Activated CD8-positive, alpha-beta memory T cell treated with anti-CD3 and anti-CD28 coated beads for 1 hour (primary cell): ENCODE measurements around the gene KREMEN1.
A peak's percentile ranks its signal among the peaks of the same experiment; 100 is the strongest.

Experiments
- DNase-seq, 2 donors: peaks; one replicate each; pipeline ENCODE4 v3.0.0-alpha.2; 2020; ENCODE audit warnings: low read depth in 1 of 2; ENCODE audit errors: extremely low read depth in 1 of 2

Gene KREMEN1

GRCh38 chr22:29203488-29204454, 130.9 kb downstream of the KREMEN1 start:
- DNase-seq = no peak

GRCh38 chr22:29204455-29205183, 131.8 kb downstream of the KREMEN1 start:
- DNase-seq = no peak

- no peak for DNase-seq
Measured at GRCh38 chr22:29205252-29205593, 132.4 kb downstream of the KREMEN1 start.

DNA sequence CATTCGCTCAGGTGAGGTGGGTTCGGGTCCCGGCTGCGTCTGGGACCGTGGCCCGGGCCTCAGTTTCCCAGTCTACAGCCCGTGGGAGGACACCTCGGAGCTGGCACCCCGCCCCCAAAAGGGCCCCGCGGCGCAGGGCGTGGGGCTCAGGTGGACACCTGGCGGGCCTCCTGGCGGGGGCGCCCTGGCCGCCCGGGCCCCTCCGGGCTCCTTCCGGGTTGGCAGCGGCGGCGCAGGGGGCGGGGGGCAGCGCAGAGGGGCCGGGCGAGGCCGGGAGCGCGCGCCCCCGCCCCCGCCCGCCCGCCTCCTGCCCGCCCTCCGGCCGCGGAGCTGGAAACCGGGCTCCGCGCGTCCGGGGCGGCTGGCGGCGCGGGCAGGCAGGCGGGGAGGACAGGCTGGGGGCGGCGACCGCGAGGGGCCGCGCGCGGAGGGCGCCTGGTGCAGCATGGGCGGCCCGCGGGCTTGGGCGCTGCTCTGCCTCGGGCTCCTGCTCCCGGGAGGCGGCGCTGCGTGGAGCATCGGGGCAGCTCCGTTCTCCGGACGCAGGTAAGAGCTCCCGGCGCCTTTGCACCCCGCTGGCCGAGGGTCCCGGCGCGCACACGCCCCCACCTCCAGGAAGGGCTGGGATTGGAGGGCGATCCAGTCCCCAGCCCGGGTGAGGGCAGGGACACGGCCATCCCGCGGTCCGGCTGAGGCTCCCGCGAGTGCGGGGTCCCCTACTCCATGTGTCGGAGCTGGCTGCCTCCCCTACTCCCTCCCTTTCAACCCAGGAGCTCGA, 132.9 kb downstream of the KREMEN1 start, which contains the start of gene EMID1:
Gene EMID1, plus strand, starts transcription at position 303 of the 778 bp plus-strand sequence. Its CDS starts 143 bp downstream, at position 446.
- DNase-seq = peak in 1 of 2 donors; percentile 17

DNA sequence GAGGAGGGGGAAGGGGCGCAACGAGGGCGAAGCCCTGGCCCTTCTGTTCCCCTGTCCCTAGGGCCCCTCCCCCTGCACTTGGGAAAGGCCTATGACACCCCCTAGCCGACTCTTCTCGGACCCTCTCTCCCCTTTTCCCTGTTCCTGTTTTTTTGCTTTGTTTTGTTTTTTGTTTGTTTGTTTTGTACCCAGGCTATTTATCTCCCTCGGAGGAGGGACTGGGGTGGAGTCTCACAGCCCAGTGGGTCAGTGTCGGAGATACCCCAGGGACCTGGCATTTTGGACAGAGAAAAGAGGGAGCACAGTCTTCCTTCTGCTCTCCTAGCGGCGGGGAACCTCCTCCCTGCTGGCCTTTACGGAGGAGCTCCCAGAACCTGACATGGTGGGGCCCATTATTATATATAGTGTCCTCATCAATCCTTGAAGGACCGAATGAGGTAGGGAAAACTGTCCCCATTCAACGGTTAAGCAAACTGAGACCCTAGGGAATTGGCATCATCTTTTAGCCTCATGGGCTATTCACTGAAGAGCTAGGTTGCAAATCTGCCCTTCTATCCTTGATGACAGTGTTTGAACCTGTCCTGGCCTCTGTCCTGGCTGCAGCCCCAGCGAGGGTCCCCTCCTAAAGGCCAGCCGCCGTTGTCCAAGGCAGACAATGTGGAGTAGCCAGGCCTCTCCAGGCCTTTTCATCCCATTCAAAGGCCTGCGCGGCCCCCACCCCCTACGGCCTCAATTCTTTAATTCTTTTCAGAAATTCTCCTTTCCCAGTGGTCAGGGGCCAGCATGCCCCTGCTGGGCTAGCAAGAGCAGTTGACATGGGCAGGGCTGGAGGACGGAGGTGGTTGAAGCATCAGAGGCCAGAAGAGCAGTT, 133.8 kb downstream of the KREMEN1 start:
- DNase-seq = no peak

DNA sequence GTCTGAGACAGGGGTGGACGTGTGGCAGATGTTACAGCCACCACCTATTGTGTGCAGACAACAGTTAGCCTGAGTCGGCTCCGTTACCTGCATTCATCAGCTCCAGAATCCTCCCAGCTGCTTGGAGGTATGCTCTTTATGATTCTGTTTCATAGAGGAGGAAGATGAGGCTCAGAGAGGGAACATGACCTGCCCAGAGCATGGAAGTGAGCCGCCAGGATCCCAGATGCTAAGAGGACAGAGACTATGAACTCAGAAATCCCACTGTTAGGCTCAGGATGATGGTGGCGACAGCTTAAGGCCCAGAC, 134.4 kb downstream of the KREMEN1 start:
- no peak for DNase-seq

DNA sequence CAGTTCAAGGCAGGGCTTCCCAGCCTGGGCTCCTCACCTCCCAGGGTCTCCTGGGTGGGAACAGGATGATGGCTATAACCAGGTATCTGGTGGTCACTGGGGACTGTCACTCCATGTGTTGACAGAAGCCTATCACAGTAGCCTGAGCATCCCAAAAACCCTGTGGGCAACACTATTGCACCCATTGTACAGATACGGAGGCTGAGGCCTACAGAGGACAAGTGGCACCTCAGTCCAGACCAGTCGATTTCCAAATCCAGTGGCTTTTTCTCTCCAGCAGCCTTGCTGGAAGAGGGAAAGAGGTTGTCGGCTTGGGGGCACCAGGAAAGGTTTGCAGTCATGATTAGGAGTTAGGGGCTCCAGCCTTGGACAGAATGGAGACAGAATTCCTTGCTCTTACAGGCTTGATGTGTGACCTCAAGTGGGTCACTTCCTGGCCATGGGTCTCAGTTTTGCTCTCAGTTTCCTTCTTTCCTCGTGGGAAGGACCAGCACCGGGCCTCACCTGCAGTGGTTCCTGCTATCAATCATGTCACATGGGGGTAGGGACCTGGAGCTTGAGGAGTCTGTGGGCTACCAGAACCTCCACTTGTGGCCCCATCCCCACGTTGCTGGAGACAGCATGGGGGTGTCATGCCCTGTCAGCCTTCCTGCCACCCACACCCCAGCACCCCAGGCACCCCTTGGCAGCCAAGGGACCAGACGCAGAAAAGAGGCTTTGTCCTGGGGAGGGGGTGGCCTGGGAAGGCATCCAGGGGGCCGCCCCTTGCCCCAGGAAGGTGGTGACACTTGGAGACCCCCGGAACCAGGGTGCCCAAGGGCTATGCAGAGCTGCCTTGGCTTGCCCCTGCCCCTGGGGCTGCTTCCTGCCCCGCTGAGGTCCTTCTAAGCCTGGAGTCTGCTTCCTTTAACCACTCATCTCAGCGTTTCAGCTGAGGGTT, 135.0 kb downstream of the KREMEN1 start:
- no peak for DNase-seq

DNA sequence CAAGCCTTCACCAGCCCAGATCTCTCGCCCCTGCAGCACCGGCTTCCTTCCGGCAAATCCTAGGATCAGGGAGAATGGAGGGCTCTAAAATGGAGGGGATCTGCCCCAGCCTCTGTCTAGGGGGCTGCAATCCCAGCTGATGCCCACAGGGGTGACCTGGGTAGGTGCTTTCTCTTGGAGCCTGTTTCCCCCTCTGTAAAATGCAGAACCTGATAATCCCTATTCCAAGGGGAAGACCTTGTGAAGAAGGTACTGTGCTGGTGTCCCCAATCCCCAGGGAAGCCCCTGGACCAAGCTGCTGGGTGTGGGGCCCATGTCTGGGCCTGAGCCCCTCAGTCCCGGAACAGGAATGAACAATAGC, 135.6 kb downstream of the KREMEN1 start:
- no peak for DNase-seq

- DNase-seq = no peak
Measured at GRCh38 chr22:29208879-29209623, 136.2 kb downstream of the KREMEN1 start.

GRCh38 chr22:29209624-29209929, 136.7 kb downstream of the KREMEN1 start:
- DNase-seq = no peak

DNA sequence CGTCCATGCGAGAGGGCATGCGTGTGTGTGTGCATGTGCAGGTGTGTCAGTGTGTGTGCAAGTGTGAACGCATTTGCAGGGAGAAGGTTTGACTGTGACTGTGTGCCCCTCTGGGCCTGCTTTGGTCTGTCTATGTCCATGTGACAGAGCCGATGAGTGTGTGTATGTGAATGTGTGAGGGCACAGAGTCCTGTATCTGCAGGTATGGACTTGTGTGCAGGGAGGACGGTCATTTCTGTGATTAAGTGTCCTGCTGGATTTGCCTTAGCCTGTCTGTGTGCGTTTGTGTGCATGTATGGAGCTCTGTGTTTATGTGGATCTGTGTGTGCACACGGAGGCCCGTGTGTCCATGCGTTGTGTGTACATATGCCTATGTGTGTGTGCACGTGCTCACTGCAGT, 138.2 kb downstream of the KREMEN1 start:
- no peak for DNase-seq

- DNase-seq = no peak
Measured at GRCh38 chr22:29211466-29211865, 138.6 kb downstream of the KREMEN1 start.

- DNase-seq = no peak
Measured at GRCh38 chr22:29212743-29213142, 139.9 kb downstream of the KREMEN1 start.

GRCh38 chr22:29213493-29213892, 140.7 kb downstream of the KREMEN1 start:
- no peak for DNase-seq

DNA sequence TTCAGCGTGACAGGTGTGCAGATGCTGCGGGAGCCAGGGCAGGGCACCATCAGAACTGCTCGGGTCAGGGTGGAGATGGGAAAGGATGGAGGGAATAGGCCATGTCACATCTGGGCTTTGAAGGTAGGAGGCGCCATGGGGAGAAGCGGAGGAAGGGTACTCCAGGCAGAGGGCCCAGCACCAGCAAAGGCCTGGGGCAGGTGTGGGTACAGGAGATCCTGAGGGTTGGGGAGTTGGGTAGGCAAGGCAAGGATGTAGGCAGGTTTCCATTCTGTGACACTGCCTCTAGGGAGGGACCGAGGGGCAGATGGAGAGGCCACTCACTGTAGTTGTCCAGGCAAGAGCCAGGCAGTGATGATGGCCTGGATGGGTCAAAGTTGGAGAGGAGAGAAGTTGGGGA, 141.4 kb downstream of the KREMEN1 start:
- DNase-seq = no peak

DNA sequence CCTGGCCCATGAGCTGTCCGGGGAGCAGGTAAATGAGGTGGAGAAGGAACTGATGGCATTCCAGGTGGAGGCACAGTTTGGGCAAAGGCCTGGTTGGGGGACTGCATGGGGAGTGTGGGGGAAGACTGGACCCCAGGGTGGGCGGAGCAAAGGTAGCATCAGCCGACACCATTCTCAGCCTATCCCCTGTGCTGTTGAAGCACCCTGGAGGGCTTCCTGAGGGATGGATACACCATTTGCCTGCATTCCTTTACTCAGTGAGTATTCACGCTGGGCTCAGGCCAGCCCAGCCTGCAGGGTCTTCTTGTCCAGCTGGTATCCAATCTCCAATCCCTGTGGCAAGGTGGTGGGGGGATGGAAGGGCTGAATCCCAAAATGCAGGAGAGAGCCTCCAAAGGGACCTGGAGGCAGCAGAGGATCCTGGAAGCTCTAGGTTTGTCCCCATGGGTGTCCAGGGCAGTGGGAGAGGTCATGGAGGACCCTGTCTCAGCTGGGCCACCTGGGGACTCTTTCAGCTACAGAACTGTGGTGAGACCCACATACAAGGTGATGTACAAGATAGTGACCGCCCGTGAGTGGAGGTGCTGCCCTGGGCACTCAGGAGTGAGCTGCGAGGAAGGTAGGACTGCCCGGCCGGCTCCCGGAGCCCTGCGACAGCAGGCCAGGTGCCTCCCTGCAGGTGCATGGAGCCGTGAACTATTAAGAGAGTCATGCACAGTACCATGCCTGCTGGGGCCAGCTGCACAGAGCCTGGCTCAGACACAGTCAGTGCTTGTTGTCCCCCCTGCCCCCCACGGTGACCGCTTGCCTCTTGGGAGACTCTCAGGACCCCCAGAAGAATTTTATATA, 142.4 kb downstream of the KREMEN1 start:
- no peak for DNase-seq

DNA sequence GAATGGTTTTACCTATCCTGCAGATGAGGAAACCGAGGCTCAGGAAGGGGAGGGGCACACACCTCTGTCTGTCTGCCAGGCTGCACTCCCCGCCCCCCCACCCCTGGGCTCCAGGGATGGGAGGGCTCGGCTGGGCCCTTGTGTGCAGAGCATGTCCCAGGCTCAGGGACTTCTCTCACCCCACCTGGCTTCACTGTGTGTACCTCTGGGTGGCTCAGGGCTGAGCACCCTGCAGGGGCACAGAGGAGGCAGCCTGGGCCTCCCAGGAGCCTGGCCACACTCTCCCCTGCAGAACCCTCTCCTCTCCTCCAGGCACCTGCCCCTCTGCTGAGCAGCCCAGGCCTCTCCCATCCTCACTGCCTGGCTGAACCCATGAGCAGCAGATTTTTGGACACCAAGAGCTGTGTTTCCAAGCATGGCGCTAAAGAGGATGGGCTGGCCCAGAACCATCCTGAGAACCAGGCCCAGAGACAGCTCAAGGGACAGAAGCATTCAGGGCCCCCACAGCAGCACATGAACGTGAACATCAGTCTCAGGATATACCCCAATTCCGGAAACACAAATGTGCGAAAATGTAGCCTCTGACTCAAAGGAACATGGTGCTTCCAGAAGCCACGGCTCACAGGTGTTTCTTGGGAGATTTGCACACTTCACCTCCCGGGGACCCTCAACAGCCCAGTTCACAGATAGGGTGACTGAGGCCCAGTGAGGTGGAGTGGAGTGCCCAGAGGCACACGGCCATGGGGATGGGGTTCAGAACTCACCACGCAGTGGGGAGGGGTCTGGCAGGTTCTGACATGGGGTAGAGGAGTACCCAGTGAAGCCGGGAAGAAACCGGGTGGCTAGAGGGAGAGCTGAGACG, 143.4 kb downstream of the KREMEN1 start:
- no peak for DNase-seq
